Hepatic stellate cell (primary cell): Measurements from ENCODE around the gene CRADD.

Experiments used
- DNase-seq: peaks from one replicate; pipeline ENCODE4 v3.0.0; 2011; ENCODE audit warnings: low spot score

Gene CRADD

DNA sequence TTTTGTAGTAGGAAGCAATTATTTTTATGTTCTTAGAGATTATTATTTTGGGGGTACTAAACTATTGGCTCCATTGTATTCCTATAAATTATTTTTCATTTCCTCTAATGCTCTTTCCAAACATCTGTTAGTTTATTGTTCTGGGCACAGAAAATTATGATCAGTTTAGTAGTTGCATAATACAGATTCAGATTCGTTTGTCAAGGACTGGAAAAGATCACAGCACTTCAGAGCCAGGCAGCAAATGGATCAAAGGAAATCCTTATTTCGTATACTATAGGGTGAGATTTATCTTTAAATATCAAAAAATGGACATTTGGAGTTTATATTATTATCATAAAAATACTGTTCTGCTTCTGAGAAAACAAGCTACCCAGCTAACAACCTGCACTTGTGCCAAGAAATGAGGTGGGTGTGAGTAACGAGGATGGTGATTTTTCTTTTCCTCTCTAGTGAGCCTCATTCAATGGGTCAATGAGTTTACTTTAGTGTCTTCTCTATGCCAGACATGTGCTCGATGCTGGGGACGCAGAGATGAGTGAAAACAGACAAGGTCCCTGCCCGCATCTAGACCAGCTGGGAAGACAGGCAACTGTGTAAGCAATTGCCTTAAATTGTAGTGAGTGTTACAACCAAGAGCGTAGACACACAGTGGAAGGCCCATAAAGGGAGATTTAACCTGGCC lies 262.6 kb downstream of the CRADD start:
- no peak for DNase-seq

DNA sequence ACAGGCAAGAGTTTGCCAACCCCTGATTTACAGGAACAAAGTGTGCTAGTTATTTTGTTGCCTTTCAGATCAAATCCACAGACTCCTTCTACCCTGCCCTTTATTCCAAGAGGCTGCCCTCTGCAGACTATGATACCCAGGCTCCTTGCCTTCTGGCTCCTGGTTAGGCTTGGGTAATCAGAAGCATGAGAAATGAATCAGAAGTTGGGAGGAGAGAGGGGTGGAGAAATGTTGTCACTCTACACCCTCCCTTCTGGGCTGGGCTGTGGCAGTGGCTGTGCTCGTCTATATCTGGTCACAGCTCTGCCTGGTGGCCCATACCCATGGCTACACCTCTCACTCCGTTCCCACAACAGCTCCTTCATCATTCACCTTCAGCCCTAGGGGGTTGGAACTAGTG lies 266.6 kb downstream of the CRADD start:
- DNase-seq, result peak; percentile 45

DNA sequence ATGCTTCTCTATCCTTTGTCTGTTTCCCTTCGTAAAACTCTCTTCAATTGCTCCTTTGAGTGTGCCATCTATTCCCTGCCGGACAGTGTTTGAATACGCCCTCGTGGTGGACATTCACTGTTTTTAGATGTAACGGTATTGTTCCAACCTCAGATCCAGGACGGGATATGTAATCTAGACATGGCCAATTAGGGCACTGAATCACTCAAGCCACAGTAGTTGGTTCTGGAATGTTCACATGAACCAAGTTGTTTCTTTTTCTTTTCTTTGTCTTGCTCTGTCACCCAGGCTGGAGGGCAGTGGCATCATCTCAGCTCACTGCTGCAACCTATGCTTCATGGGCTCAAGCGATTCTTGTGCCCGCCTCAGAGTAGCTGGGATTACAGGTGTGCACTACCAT lies 267.0 kb downstream of the CRADD start:
- no peak for DNase-seq
